NCI-H2227 (cell line): Measurements from ENCODE around the gene SLC8A1.
A peak's percentile ranks its signal among the peaks of the same experiment; 100 is the strongest.

Source experiments
- DNase-seq: peaks from one replicate; lab custom pipeline; 2025; ENCODE audit not compliant: unreplicated experiment; lab: John Stamatoyannopoulos, UW

The SLC8A1 gene

DNA sequence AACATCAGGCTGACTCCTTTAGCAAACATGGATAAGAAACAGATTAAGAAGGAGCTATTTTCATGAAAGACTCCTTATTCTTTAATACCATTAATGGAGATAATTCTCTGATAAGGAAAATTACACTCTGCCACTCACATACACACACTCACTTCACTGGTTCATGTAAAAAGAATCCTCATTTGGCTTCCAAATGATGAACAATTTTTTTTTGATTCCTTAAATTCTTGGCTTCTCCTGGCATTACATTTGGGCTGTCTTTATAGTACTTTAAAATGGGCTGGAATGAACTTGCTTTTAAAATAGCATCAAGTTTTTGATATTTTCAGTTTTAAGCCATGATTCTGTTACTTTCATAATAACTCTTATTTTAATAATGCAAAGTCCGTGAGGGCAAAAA is 328.6 kb downstream of the SLC8A1 start:
- no peak for DNase-seq

- DNase-seq = no peak
Measured at GRCh38 chr2:40120957-40121356, 330.9 kb downstream of the SLC8A1 start.

DNA sequence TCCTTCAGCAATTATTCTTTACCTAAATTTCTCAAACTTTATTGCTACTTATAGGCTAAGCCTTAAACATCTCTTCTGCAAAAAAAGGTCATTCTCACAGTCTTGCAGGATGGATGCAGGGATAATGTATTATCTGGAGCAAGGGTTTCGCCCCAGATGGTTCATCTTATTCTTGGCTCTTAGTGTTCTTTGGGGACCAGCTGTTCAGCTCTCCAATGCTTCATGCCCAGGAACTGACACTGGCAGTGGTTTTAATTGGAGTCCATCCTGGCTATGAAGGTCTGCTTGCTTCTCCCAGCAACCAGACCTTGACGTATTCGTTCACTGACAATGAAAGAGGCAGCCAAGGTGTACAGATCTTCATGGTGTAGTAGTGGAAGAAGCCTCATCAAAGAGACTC is 331.9 kb downstream of the SLC8A1 start:
- no peak for DNase-seq

DNA sequence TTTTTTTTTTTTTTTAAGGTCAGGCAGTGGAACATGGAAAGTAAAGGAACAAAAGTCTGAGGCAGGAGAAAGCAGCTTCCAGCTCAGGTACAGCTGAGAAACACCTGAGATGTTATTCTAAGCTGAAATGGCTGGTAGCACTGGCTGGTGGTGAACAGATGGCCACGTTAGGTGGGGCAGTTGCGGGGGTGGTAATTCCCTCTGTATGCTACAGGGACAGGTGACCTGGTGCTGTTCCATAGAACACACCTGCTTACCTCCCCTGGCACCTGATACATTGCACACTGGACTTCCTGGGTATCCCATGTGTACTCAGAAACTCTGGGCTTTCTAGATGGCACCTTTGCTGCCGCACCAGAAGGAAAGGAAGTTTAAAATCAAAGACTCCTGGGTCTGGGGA is 333.3 kb downstream of the SLC8A1 start:
- DNase-seq = no peak

GRCh38 chr2:40115894-40116293 is 336.0 kb downstream of the SLC8A1 start:
- DNase-seq = no peak

GRCh38 chr2:40115348-40115747 is 336.5 kb downstream of the SLC8A1 start:
- DNase-seq = no peak

DNA sequence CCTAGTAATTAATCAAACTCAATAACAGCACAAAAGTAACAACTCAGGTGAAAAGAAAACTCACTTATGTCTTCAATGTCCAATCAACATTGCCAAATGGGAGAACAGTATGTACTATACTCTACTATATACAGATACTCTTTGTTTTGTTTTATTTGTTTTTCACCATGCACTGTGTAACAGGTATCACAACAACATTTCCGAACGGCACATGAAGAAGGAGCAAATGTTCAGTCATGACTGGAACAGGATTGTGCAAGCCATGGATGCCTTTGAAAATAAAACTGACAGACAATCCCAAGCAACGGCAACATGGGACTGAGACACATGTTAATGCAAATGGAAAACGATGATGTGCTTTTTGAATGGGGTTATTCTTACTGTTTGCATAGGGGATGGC is 337.9 kb downstream of the SLC8A1 start:
- no peak for DNase-seq

- DNase-seq = no peak
Measured at GRCh38 chr2:40113272-40113968, 338.5 kb downstream of the SLC8A1 start.

DNA sequence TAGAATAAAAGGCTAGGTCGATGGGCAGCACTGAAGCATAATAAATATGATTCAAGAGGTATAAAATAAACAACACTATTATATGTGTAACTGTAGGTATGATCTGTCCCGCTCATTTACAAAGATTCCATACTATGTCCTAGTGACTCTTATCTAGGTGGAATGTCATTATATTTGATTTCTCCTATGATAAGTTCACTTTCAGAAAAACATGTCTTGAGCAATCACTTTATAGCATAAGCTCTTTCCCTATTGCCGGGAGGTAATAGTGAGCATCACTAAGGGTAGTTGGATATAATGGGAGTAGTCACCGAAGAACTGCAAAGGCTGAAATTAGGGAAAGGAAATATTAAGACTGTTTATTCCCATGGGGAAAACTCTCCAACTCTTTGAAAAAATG is 342.5 kb downstream of the SLC8A1 start:
- no peak for DNase-seq

- DNase-seq = no peak
Measured at GRCh38 chr2:40108851-40109250, 343.0 kb downstream of the SLC8A1 start.

DNA sequence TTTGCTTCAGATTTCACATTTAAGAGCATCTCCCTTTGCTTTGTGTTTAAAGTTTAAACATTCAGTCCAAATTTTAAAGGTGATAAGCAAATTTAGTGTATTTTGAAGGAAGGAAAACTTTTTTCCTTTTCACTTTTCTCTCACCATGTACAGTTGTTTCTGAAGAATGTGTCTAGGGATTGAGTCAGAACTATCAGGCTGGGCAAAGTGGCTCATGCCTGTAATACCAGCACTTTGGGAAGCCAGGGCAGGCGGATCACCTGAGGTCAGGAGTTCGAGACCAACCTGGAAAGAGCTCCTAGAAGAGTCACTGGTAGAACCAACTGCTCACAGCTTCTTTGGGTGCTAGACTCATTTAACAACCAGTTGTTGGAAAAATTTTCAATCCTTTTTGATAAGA is 345.8 kb downstream of the SLC8A1 start:
- no peak for DNase-seq

DNA sequence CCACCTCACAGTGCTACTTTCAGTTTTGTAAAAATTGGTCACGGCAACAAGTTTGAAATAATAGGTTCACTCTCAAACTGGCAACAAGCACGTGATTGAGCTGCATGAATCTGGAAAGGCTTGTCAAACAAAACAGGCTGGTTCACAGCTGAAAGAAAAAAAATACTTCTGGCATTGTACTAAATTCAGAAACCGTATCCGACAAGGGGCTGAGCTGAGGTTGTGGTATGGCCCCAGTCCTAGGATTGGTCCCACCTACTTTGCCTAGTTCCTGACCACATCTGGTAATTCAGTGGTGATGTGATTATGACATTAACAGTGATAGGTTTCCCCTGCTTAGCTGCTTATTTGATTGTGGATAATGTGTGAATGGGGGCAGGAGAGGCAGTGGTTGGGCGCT is 346.3 kb downstream of the SLC8A1 start:
- no peak for DNase-seq

DNA sequence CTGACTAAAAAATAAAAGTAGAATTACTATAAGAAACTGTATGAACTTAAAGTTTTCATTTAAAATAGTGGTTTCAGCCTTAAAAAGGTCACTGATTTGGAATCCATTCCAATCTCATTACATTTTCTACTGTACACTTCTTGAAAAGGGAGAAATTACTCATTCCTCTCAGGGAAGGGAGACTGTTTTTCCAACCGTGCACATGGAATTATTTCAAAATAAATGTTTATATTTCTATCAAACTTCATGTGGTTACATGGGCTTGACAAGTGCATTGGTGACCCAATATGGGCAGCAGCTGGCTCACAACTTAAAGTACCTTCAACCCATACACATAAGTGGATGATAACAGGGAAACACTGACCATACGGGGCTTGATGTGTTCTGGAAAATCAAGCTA is 348.3 kb downstream of the SLC8A1 start:
- DNase-seq = no peak

DNA sequence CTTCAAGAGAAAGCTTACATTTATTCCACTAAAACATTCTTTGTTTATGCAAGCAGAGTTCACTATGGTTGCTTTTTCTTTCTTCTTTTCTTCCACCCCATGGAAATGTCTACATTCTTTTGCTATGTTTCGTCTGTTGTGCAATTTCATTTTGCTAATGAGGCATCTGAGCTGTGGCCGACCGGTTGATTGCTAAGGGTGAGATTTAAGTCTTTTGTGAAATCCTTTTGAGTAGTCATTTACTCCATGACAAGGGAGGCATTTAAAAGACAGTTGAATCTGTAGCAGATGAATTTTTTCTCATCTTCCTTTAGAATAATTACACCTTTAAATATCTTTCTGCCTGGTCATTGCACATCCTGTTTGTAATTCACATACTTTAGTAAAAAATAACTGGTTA is 348.7 kb downstream of the SLC8A1 start:
- no peak for DNase-seq

GRCh38 chr2:40102447-40102846 is 349.4 kb downstream of the SLC8A1 start:
- DNase-seq = peak; percentile 15

DNA sequence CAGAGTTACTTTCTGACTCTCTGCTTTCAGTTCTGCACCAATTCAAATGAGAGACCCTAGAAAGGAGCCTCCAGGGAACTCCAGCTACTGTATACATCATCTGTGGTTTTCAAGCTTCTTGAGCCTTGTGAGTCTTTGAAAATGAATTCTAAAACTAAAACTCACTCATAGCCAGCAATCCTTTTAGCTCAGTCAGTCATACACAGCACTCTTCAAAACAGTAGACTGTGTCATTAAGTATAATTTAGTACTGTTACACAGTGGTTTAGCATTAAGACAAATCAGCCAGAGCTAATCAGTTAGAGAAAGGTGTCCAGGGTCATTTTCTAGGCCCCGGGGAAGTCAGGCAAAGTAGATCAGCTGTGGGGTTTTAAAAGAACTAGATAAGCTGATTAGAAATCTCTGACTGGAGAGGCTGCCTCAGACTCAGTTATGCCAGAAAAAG is 350.7 kb downstream of the SLC8A1 start:
- DNase-seq = peak; percentile 33

DNA sequence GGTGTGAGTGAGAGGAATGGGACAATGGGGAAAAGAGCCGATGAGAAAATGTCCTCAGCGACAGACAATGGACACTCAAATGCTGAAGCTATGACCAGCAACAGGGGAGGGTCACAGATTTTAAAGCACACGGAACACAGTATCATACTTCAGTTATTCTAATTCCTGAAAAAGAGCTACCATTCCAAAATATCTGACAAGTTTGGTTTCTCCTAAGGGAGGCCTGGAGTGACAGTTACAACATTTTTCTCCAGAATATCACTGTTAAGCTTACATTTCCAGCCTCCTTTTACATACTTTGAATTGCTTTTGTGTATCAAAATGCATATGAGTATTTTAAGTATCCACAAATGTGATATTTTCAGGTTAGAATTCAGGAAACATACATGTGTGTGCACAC is 351.2 kb downstream of the SLC8A1 start:
- DNase-seq = no peak

DNA sequence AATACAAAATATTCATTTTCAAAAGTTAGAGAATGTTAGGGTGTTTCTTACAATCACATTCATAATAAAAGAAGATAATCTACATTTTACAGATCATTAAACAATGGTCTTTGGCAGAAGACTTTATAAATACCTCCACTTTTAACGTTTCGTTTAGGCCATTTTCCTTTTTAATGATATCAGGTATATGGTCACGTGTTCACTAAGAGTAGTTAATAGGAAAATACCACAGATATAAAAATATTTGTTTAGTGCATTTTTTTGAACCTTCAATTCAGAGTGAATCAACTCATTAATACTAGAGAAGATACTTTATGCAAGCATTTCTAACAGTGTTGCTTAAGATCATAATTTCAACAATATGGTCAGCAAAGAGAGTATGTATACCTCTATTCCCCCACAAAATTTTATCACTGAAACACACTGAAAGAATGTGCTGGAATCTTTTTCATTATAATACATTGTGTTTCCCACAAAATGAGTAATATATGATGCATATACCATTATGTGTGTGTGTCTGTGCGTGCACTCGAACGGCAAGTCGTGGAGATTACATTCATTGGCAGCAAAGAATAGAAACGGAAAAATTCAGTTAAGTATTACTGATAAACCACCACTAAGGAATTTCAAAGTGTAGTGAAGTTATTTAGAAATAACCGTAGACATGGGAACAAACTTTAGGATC is 353.0 kb downstream of the SLC8A1 start:
- DNase-seq = no peak

DNA sequence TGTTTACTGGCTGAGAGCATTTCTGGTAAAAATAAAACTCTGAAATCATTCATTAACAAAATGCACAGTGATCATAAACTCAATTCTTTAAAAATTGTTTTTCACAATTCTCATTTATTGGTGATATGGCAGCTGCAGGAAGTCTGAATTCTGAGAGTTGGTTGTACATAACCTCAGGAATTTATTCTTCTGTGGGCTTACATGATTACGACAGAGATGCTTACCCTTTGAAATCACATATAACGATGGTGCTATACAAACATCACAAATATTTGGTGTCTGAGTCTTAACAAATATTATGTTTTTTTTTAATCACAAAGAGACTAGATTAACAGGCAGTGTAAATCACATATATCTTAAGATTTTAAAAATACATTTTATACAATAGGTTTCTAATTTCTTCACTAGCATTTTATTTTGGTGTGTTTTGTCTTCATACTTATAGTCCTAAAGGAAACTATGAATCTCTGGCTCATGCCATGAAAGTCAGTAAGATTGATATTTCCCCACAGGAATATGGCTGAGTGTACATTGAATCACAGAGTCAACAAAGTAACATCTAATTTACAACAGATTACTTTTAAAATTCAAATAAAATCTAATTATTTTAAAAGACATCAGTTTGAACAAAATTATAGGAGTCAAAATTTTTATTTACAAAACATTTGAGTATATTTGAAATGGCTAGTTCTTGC is 354.1 kb downstream of the SLC8A1 start:
- no peak for DNase-seq

- DNase-seq = no peak
Measured at GRCh38 chr2:40096360-40096759, 355.5 kb downstream of the SLC8A1 start.

- DNase-seq = no peak
Measured at GRCh38 chr2:40095000-40095399, 356.9 kb downstream of the SLC8A1 start.

DNA sequence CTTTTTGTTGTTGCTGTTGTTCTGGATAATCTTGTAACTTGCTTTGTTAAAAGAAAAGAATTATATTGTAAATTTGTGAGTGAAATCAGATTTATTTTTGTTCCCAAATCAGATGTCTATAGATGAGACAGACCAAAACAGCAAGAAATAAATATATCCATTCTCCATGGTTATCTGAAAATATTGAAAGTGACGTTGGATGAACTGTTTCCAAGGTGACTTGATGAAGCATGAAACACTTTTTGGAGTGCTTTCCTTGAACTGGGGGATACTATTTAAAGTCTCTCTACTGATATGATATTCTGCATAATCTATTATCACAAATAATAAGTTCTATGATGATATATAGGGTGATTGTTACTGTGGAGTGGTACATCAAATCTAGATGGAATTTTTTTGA is 357.4 kb downstream of the SLC8A1 start:
- DNase-seq = no peak
